Activated B cell treated with CpG ODN at 0.5 μM for 24 hours (primary cell): ENCODE data around the gene RTP3. TPM values are rescaled to one million over a fixed set of nuclear protein-coding genes. Genes with fewer than 3 reads are reported as not detected.

Source experiments
- ATAC-seq: fragments of 200-7000 bp; cut with Tn5 transposase; one replicate; pipeline ENCODE4 v1.10.0; 2021; ENCODE audit warnings: low read depth, mild to moderate bottlenecking, moderate library complexity
- CTCF ChIA-PET: fragments of 350-600 bp; sonication (Branson Sonifier 250); formaldehyde crosslinking; loops from one replicate; lab custom pipeline; 2021; ENCODE audit warnings: antibody characterized with exemption; lab: Charles Lee
- POLR2A ChIA-PET: fragments of 350-600 bp; sonication (Branson Sonifier 250); formaldehyde crosslinking; loops from one replicate; lab custom pipeline; 2021; ENCODE audit warnings: antibody characterized with exemption; lab: Charles Lee
- DNase-seq: peaks from one replicate; pipeline ENCODE4 v3.0.0; 2022
- H3K27ac Mint-ChIP-seq: one replicate; pipeline ENCODE4 v1.8.0; 2020; ENCODE audit warnings: mixed read lengths
- H3K27me3 Mint-ChIP-seq: one replicate; pipeline ENCODE4 v1.8.0; 2021; ENCODE audit warnings: mixed read lengths
- H3K36me3 Mint-ChIP-seq: one replicate; pipeline ENCODE4 v1.8.0; 2021; ENCODE audit warnings: low read depth, mixed read lengths
- H3K4me1 Mint-ChIP-seq: one replicate; pipeline ENCODE4 v1.8.0; 2021; ENCODE audit warnings: mixed read lengths
- H3K4me3 Mint-ChIP-seq: one replicate; pipeline ENCODE4 v1.8.0; 2020; ENCODE audit warnings: mild to moderate bottlenecking, mixed read lengths
- H3K9me3 Mint-ChIP-seq: one replicate; pipeline ENCODE4 v1.8.0; 2020; ENCODE audit warnings: mixed read lengths
- intact Hi-C: fragments of 100-400 bp; cut with micrococcal nuclease; formaldehyde crosslinking; loops from one replicate; pipeline ENCODE4 v1.15.1; 2024
- total RNA-seq: library from RNA; stranded (reverse); gene quantifications from 2 replicates; pipeline ENCODE4 v1.2.3, GENCODE V29; 2022
- TF ChIP-seq, protein P1 (sequence below): fragments of 200-600 bp; IDR thresholded peaks from one replicate; pipeline ENCODE4 v1.8.0; 2022; ENCODE audit warnings: antibody characterized with exemption, mild to moderate bottlenecking

Gene RTP3
- total RNA-seq, 1 donor from 2014 or later = not detected

DNA sequence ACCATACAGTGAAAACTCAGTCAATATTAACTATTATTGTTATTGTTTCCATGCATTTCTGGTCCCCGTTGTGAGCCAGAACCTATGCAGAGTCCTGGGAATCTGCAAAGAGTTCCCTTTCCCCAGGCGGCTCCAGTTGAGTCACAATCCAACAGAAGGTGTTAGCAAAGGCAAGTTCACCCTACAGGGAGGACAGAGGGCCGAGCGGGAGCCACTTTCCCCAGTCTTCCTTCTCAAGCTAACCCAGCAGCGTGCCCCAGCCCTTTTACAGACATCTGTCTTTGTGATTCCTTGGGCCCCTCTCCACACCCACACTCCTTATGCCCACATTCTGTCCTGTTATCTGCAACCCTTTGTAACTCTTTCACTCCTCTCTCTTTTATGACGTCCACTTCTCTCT is 20.0 kb upstream of the RTP3 start:
- Mint-ChIP-seq H3K4me3 (no peak overlapping the region), H3K27me3 (peaks cover 28% of the 10 kb centered on the region)

DNA sequence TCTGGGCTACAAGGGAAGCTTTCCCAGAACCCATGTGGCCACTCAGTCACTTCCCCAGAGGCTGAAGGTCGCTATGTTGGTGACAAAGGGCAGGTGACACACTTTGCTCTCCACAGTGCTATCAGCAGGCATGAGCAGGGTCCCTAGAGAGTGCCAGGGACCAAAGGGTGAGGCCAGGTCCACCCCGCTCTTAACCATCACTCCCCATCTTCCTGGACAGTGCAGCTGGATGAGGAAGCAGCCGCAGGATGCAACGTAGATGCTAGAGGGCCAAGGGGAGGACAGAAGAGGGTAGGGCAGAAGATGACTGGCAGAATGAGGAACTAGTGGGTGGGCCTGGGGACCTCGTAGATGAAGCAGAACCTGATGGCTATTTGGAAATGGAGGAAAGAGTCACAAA is 19.4 kb upstream of the RTP3 start:
- Mint-ChIP-seq H3K4me3 (no peak overlapping the region), H3K9me3 (peaks cover 11% of the 10 kb centered on the region), H3K36me3 (no peaks in the 10 kb centered on the region), H3K27me3 (peaks cover 25% of the 10 kb centered on the region), H3K27ac (no peak overlapping the region), H3K4me1 (no peaks in the 10 kb centered on the region)
- ATAC-seq (no peak), DNase-seq (no peak)
- intact Hi-C loops = no loop called here
- CTCF ChIA-PET = no interaction called here
- TF ChIP-seq, protein P1, sequence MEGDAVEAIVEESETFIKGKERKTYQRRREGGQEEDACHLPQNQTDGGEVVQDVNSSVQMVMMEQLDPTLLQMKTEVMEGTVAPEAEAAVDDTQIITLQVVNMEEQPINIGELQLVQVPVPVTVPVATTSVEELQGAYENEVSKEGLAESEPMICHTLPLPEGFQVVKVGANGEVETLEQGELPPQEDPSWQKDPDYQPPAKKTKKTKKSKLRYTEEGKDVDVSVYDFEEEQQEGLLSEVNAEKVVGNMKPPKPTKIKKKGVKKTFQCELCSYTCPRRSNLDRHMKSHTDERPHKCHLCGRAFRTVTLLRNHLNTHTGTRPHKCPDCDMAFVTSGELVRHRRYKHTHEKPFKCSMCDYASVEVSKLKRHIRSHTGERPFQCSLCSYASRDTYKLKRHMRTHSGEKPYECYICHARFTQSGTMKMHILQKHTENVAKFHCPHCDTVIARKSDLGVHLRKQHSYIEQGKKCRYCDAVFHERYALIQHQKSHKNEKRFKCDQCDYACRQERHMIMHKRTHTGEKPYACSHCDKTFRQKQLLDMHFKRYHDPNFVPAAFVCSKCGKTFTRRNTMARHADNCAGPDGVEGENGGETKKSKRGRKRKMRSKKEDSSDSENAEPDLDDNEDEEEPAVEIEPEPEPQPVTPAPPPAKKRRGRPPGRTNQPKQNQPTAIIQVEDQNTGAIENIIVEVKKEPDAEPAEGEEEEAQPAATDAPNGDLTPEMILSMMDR = no peak
- POLR2A ChIA-PET = no interaction called here

More for the DNA sequence above, 20.0 kb upstream of the RTP3 start:
- H3K9me3 Mint-ChIP-seq = peaks cover 11% of the 10 kb centered on the region
- intact Hi-C loops = no loop called here
- H3K27ac Mint-ChIP-seq = no peak overlapping the region
- H3K36me3 Mint-ChIP-seq = no peaks in the 10 kb centered on the region
- no peaks in the 10 kb centered on the region for H3K4me1 Mint-ChIP-seq
- TF ChIP-seq, protein P1 = no peak
- ChIA-PET CTCF (no interaction called here), POLR2A (no interaction called here)
- no peak for ATAC-seq
- no peak for DNase-seq

DNA sequence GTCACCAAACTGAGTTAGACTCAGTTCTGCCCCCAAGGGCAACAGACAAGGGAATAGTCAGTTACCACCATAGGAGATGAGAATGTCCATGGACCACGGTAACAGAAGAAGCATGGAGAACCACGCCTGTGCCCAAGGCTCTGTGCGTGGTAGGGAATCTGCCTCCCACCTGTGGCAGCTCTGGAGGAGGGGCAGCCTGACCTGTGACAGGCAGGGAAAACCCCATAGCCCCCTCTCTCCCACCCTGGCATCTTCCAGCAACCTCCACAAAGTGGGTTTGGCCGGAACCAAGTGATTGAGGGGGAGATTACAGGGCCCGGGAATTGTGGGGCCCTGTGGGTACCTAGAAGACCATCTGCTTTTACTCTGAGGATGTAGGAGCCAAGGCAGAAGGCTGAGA is 18.8 kb upstream of the RTP3 start:
- TF ChIP-seq, protein P1 = no peak
- no peak overlapping the region for H3K27ac Mint-ChIP-seq
- no peaks in the 10 kb centered on the region for H3K36me3 Mint-ChIP-seq
- intact Hi-C loops = no loop called here
- POLR2A ChIA-PET = no interaction called here
- no peak for DNase-seq
- no peaks in the 10 kb centered on the region for H3K4me1 Mint-ChIP-seq
- peaks cover 11% of the 10 kb centered on the region for H3K9me3 Mint-ChIP-seq
- H3K4me3 Mint-ChIP-seq = no peak overlapping the region
- CTCF ChIA-PET = no interaction called here
- H3K27me3 Mint-ChIP-seq = peaks cover 25% of the 10 kb centered on the region
- ATAC-seq = no peak

DNA sequence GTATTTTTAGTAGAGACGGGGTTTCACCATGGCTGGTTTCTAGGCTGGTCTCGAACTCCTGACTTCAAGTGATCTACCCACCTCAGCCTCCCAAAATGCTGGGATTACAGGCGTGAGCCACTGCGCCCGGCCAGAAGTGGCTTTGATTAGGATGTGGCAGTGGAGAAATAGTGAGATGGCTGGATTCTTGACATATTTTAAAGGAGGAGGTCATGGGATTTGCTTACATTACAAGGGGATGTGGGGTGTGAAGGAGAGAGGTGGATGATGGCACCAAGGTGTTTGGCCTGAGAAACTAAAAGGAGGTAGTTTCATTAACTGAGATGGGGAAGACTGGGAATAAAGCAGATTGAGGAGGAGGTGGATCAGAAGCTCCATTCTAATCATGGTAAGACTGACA is 18.1 kb upstream of the RTP3 start:
- ChIA-PET POLR2A (no interaction called here), CTCF (interaction anchor here (1.4 kb wide), 1 partner anchor 9 kb away, joined by 5 read pairs; no protein-coding TSS in a partner anchor)
- Mint-ChIP-seq H3K36me3 (no peaks in the 10 kb centered on the region), H3K4me3 (no peak overlapping the region), H3K4me1 (no peaks in the 10 kb centered on the region), H3K27me3 (peaks cover 23% of the 10 kb centered on the region), H3K27ac (no peak overlapping the region), H3K9me3 (peaks cover 5% of the 10 kb centered on the region)
- intact Hi-C loops = no loop called here
- no peak for DNase-seq
- ATAC-seq = no peak
- TF ChIP-seq, protein P1 = no peak

DNA sequence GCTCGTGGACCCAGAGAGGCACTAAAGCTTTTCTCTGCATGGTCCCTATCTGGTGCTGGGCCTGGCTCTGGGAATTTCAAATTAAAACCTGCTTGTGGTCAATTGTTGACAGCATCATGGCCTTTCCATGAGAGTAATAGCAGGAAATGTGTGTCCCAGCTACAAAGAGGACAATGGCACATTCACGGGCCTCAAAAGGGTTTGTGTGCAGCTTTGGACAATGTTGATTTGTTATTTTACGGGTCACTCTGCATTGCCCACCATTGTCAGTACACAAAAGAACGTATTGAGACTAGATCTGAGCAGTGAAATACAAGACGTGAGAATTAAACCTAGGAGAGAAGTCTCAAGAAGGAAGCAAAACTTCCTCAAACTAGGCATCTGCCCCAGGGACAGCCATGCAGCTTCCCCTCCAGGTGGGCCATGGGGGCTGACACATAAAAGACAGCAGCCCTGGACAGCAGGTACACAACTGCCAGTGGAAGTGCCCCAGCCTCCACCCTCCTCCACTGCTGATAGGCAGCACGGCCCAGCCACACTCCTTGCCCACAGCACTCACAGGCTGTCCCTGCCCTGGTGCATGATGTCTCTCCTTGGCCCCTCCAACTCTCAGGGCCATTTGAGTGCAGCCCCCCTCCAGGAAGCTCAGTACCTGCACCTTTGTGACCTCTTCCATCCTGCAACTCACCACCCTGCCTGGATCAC is 17.1 kb upstream of the RTP3 start:
- DNase-seq (no peak), ATAC-seq (no peak)
- TF ChIP-seq, protein P1 = no peak
- POLR2A ChIA-PET = no interaction called here
- H3K9me3 Mint-ChIP-seq = no peaks in the 10 kb centered on the region
- CTCF ChIA-PET = interaction anchor here (1.4 kb wide), 1 partner anchor 8 kb away, joined by 5 read pairs; no protein-coding TSS in a partner anchor
- H3K27me3 Mint-ChIP-seq = peaks cover 18% of the 10 kb centered on the region
- H3K27ac Mint-ChIP-seq = no peak overlapping the region
- no peak overlapping the region for H3K4me3 Mint-ChIP-seq
- no peaks in the 10 kb centered on the region for H3K36me3 Mint-ChIP-seq
- intact Hi-C loops = no loop called here
- H3K4me1 Mint-ChIP-seq = no peaks in the 10 kb centered on the region
